ENCODE results near the gene SLC25A1. TPM values are rescaled to one million over a fixed set of nuclear protein-coding genes. Genes with fewer than 3 reads are reported as not detected.

The SLC25A1 gene
- total and polyA plus RNA-seq, 2 donors from 2014 or later, result 62.6 to 128 TPM

DNA sequence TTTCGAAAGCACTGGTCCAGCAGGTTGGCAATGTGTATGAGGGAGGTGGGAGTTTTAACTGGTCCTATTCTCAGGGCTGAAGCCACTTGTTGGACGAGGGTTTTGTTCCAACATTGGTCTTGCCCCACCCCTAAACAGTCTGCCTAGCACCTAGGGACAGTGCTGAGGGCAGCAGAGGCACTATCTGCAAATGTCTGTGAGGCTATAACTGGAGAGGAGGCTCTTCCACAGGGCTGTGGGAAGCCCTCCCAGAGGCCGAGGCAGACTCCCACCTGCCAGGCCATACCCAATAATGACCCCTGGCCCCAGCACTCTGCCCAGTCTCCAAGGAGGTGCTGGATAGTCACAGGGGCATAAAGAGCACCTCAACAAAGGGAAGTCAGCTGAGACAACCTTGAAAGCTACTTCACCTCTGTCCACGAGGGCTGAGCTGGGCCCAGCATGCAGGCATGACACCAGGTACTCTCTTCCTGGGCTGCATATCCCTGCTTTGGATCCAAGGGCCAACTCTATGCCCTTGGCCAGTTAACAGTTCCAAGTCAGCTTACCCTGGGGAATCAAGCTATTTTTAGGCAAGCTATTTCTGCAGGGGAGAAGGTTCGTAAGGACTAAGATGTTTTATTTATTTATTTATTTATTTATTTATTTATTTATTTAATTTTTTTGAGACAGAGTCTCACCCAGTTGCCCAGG lies 40.2 kb upstream of the SLC25A1 start:
- DNase-seq (no peak), FAIRE-seq (no peak)
- H3K9me3 ChIP-seq (ENCODE audit: control insufficient read depth in 2 of 3, insufficient read depth in 1 of 3, low read length in 3 of 3), result no peaks in the 10 kb centered on the region
- H3K4me1 ChIP-seq (ENCODE audit: control insufficient read depth in 2 of 3, insufficient read depth in 2 of 3, low read depth in 1 of 3, low read length in 3 of 3), result no peaks in the 10 kb centered on the region
- H3K4me3 ChIP-seq (ENCODE audit: low read length in 3 of 3), result no peak overlapping the region
- H3K27ac ChIP-seq (ENCODE audit: low read depth in 2 of 2, low read length in 2 of 2), result no peak overlapping the region
- intact Hi-C loops (cut with DNase I), result no loop called here
- TF ChIP-seq, protein P1, sequence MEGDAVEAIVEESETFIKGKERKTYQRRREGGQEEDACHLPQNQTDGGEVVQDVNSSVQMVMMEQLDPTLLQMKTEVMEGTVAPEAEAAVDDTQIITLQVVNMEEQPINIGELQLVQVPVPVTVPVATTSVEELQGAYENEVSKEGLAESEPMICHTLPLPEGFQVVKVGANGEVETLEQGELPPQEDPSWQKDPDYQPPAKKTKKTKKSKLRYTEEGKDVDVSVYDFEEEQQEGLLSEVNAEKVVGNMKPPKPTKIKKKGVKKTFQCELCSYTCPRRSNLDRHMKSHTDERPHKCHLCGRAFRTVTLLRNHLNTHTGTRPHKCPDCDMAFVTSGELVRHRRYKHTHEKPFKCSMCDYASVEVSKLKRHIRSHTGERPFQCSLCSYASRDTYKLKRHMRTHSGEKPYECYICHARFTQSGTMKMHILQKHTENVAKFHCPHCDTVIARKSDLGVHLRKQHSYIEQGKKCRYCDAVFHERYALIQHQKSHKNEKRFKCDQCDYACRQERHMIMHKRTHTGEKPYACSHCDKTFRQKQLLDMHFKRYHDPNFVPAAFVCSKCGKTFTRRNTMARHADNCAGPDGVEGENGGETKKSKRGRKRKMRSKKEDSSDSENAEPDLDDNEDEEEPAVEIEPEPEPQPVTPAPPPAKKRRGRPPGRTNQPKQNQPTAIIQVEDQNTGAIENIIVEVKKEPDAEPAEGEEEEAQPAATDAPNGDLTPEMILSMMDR (IDR thresholded peaks at IDR 0.05; ENCODE audit: borderline replicate concordance, extremely low read depth, insufficient read depth), result no peak
- H3K36me3 ChIP-seq (ENCODE audit: control insufficient read depth in 2 of 3, insufficient read depth in 3 of 3, low read length in 3 of 3), result peaks cover 0 to 19% (median 6%) of the 10 kb centered on the region in 3 donors
- no peak overlapping the region for H3K9ac ChIP-seq (ENCODE audit: low read length in 3 of 3)
- no peaks in the 10 kb centered on the region for H3K27me3 ChIP-seq (ENCODE audit: control insufficient read depth, insufficient read depth, low read length)

- Histone ChIP-seq H3K9ac (ENCODE audit: low read length in 3 of 3) (no peak overlapping the region), H3K4me3 (ENCODE audit: low read length in 3 of 3) (no peak overlapping the region), H3K4me1 (ENCODE audit: control insufficient read depth in 2 of 3, insufficient read depth in 2 of 3, low read depth in 1 of 3, low read length in 3 of 3) (no peaks in the 10 kb centered on the region), H3K9me3 (ENCODE audit: control insufficient read depth in 2 of 3, insufficient read depth in 1 of 3, low read length in 3 of 3) (no peaks in the 10 kb centered on the region), H3K36me3 (ENCODE audit: control insufficient read depth in 2 of 3, insufficient read depth in 3 of 3, low read length in 3 of 3) (peaks cover 0 to 13% (median 0%) of the 10 kb centered on the region in 3 donors), H3K27me3 (ENCODE audit: control insufficient read depth, insufficient read depth, low read length) (no peaks in the 10 kb centered on the region), H3K27ac (ENCODE audit: low read depth in 2 of 2, low read length in 2 of 2) (no peak overlapping the region)
- intact Hi-C loops (cut with DNase I), result no loop called here
- FAIRE-seq (no peak), DNase-seq (no peak)
- TF ChIP-seq, protein P1 (IDR thresholded peaks at IDR 0.05; ENCODE audit: borderline replicate concordance, extremely low read depth, insufficient read depth), result no peak
These were observed 38.0 kb upstream of the SLC25A1 start for GRCh38 chr22:19216579-19216978.

GRCh38 chr22:19215360-19215759 lies 36.8 kb upstream of the SLC25A1 start:
- TF ChIP-seq, protein P1 (IDR thresholded peaks at IDR 0.05; ENCODE audit: borderline replicate concordance, extremely low read depth, insufficient read depth), result no peak
- FAIRE-seq, result no peak
- no peak overlapping the region for H3K4me3 ChIP-seq (ENCODE audit: low read length in 3 of 3)

More at GRCh38 chr22:19215360-19215759, 36.8 kb upstream of the SLC25A1 start:
- Histone ChIP-seq H3K27ac (ENCODE audit: low read depth in 2 of 2, low read length in 2 of 2) (no peak overlapping the region), H3K27me3 (ENCODE audit: control insufficient read depth, insufficient read depth, low read length) (no peaks in the 10 kb centered on the region), H3K4me1 (ENCODE audit: control insufficient read depth in 2 of 3, insufficient read depth in 2 of 3, low read depth in 1 of 3, low read length in 3 of 3) (no peaks in the 10 kb centered on the region), H3K9me3 (ENCODE audit: control insufficient read depth in 2 of 3, insufficient read depth in 1 of 3, low read length in 3 of 3) (no peaks in the 10 kb centered on the region), H3K36me3 (ENCODE audit: control insufficient read depth in 2 of 3, insufficient read depth in 3 of 3, low read length in 3 of 3) (peaks cover 0 to 5% (median 1%) of the 10 kb centered on the region in 3 donors), H3K9ac (ENCODE audit: low read length in 3 of 3) (no peak overlapping the region)
- no peak for DNase-seq
- intact Hi-C loops (cut with DNase I), result no loop called here
